SU-DHL-6 (cell line): ENCODE data around the gene SPTBN5.

Experiments
- CTCF ChIP-seq: fragments of 200-600 bp; sonication (generic); IDR thresholded peaks from one replicate; pipeline ENCODE4 v1.5.1; 2017; ENCODE audit warnings: antibody characterized with exemption, mild to moderate bottlenecking, low read length, moderate library complexity; ENCODE audit not compliant: insufficient read depth, poor library complexity, severe bottlenecking
- EZH2phosphoT487 ChIP-seq: fragments of 200-600 bp; sonication (generic), shearing (Covaris generic); conservative IDR thresholded peaks from 2 replicates; pipeline ENCODE4 v1.6.1; 2018; ENCODE audit warnings: mild to moderate bottlenecking, antibody characterized with exemption, low read length, moderate library complexity, mixed read lengths

GRCh38 chr15:41798607-41799487, 95.0 kb downstream of the SPTBN5 start:
- TF ChIP-seq CTCF (no peak), EZH2phosphoT487 (no peak)
